Airway epithelial cell (primary cell): Measurements from ENCODE around the gene CNNM2. TPM values are rescaled to one million over a fixed set of nuclear protein-coding genes. Genes with fewer than 3 reads are reported as not detected.

Source experiments
- total RNA-seq: library from RNA; depleted of rRNA; stranded (reverse); fragments of >200 nt; gene quantifications from 2 replicates; pipeline ENCODE4 v1.2.3, GENCODE V29; 2015

Gene CNNM2
- total RNA-seq: 2.8 and 2.9 TPM in 2 replicates

GRCh38 chr10:102917962-102918816, at the start of gene CNNM2:
CNNM2 (plus strand) TSS chr10:102918294; CDS start chr10:102918481, 187 bp downstream.

GRCh38 chr10:102869258-102870198, 48.6 kb upstream of the CNNM2 start, which contains the start of gene AS3MT:
AS3MT (plus strand) TSS chr10:102869470; CDS start chr10:102869593, 123 bp downstream.

Other genes with a start within 250 kb of the CNNM2 start
- gene ARL3, start 203.9 kb upstream of the CNNM2 start, total RNA-seq: 6.6 and 9.6 TPM in 2 replicates
- 2.8 and 3.2 TPM in 2 replicates for gene SFXN2, start 203.7 kb upstream of the CNNM2 start, total RNA-seq
- 37.9 and 53.0 TPM in 2 replicates for gene WBP1L, start 174.3 kb upstream of the CNNM2 start, total RNA-seq
- not detected in 2 replicates for gene CYP17A1, start 80.9 kb upstream of the CNNM2 start, total RNA-seq
- 9.5 and 11.7 TPM in 2 replicates for gene BORCS7, start 64.0 kb upstream of the CNNM2 start, total RNA-seq
- 2.1 and 3.2 TPM in 2 replicates for gene AS3MT, start 48.8 kb upstream of the CNNM2 start, total RNA-seq